Measurements from ENCODE around the gene SH3PXD2A. TPM values are rescaled to one million over a fixed set of nuclear protein-coding genes. Genes with fewer than 3 reads are reported as not detected.

SH3PXD2A gene
- total and polyA plus RNA-seq, 9 of the 15 experiments (the other 6 are each of a cell fraction or from before 2014, with no cell fraction given): 0.41 to 9.3 (median 2.5) TPM

- H3K27ac ChIP-seq (ENCODE audit: extremely low read depth, low read depth, low read length): no peak overlapping the region
- H3K4me3 ChIP-seq: no peak overlapping the region
- no peaks in the 10 kb centered on the region for H3K79me2 ChIP-seq (ENCODE audit: control insufficient read depth, insufficient read depth, low read length)
- intact Hi-C loops (cut with micrococcal nuclease) (no loop called here), in situ Hi-C loops (cut with MboI) (no loop called here)
- no peaks in the 10 kb centered on the region for H3K9me1 ChIP-seq (ENCODE audit: control insufficient read depth, insufficient read depth, low read length)
- TF ChIP-seq NFIC (IDR thresholded peaks at IDR 0.05): peak; percentile 86
- TF ChIP-seq RAD51 (IDR thresholded peaks at IDR 0.05; ENCODE audit: borderline replicate concordance, low read depth): no peak
- peak; percentile 59 for TF ChIP-seq NFIX (CRISPR knock-in tag; IDR thresholded peaks at IDR 0.05; ENCODE audit: low read depth)
- ATAC-seq (no peak), FAIRE-seq (no peak), DNase-seq (ENCODE audit: extremely low read depth in 1 of 4, low spot score in 3 of 4) (no peak)
- H4K20me1 ChIP-seq (replicated peaks; ENCODE audit: control insufficient read depth, insufficient read depth, low read length): no peaks in the 10 kb centered on the region
- 3% methylated on average over 3 of the region's 3 CpGs for WGBS (ENCODE audit: insufficient coverage, low coverage, missing lambda C conversion rate)
- ChIA-PET POLR2A (no interaction called here), CTCF (ENCODE audit: low intra/inter-chr PET ratio) (no interaction called here)
- no peaks in the 10 kb centered on the region; a peak in 1 of 5 replicates for H3K4me1 ChIP-seq (replicated peaks in 1 of 2; ENCODE audit: control insufficient read depth in 2 of 2, insufficient read depth in 2 of 2, low read length in 2 of 2)
- H3K4me2 ChIP-seq (ENCODE audit: insufficient read depth, low read length): no peak overlapping the region
- BruUV-seq (replicated peaks): no TSS peak
- H3K36me3 ChIP-seq (ENCODE audit: control insufficient read depth, insufficient read depth, low read length): no peaks in the 10 kb centered on the region
- no peaks in the 10 kb centered on the region for H3K9me3 ChIP-seq (replicated peaks; ENCODE audit: control insufficient read depth, insufficient read depth, low read depth, low read length)
- H3K9ac ChIP-seq (ENCODE audit: insufficient read depth in 1 of 2, low read depth in 2 of 2, low read length in 2 of 2): no peak overlapping the region
- no peak overlapping the region for H2AFZ ChIP-seq (ENCODE audit: low read depth, low read length)
- H3K27me3 ChIP-seq (ENCODE audit: control insufficient read depth in 2 of 2, insufficient read depth in 2 of 2, low read length in 2 of 2): peaks cover 2 to 56% of the 10 kb centered on the region in 2 experiments; a peak in 4 of 5 replicates
Observed at GRCh38 chr10:103787331-103787730, 68.0 kb downstream of the SH3PXD2A start.

GRCh38 chr10:103786020-103786419, 69.4 kb downstream of the SH3PXD2A start:
- 0% methylated on average over 3 of the region's 4 CpGs for WGBS (ENCODE audit: insufficient coverage, low coverage, missing lambda C conversion rate)
- in situ Hi-C loops (cut with MboI): no loop called here
- no peaks in the 10 kb centered on the region for H3K9me1 ChIP-seq (ENCODE audit: control insufficient read depth, insufficient read depth, low read length)
- H2AFZ ChIP-seq (ENCODE audit: low read depth, low read length): no peak overlapping the region
- H3K27me3 ChIP-seq (ENCODE audit: control insufficient read depth in 2 of 2, insufficient read depth in 2 of 2, low read length in 2 of 2): peaks cover 0 to 56% of the 10 kb centered on the region in 2 experiments; a peak in 3 of 5 replicates
- no peaks in the 10 kb centered on the region; a peak in 1 of 5 replicates for H3K4me1 ChIP-seq (replicated peaks in 1 of 2; ENCODE audit: control insufficient read depth in 2 of 2, insufficient read depth in 2 of 2, low read length in 2 of 2)
- no peak overlapping the region for H3K4me2 ChIP-seq (ENCODE audit: insufficient read depth, low read length)
- intact Hi-C loops (cut with micrococcal nuclease): no loop called here
- no peak overlapping the region for H3K4me3 ChIP-seq
- BruUV-seq (replicated peaks): no TSS peak
- CTCF ChIA-PET (ENCODE audit: low intra/inter-chr PET ratio): no interaction called here
- no peak overlapping the region for H3K27ac ChIP-seq (ENCODE audit: extremely low read depth, low read depth, low read length)
- no peaks in the 10 kb centered on the region for H3K9me3 ChIP-seq (replicated peaks; ENCODE audit: control insufficient read depth, insufficient read depth, low read depth, low read length)
- ATAC-seq (no peak), FAIRE-seq (no peak), DNase-seq (ENCODE audit: extremely low read depth in 1 of 4, low spot score in 3 of 4) (no peak)
- no peaks in the 10 kb centered on the region for H3K79me2 ChIP-seq (ENCODE audit: control insufficient read depth, insufficient read depth, low read length)
- H3K9ac ChIP-seq (ENCODE audit: insufficient read depth in 1 of 2, low read depth in 2 of 2, low read length in 2 of 2): no peak overlapping the region
- H4K20me1 ChIP-seq (replicated peaks; ENCODE audit: control insufficient read depth, insufficient read depth, low read length): no peaks in the 10 kb centered on the region; the same call in 1 of the 2 replicates
- POLR2A ChIA-PET: no interaction called here
- no peaks in the 10 kb centered on the region for H3K36me3 ChIP-seq (ENCODE audit: control insufficient read depth, insufficient read depth, low read length)
- TF ChIP-seq ZNF121 (CRISPR knock-in tag; conservative IDR thresholded peaks at IDR 0.05) (no peak), AFF1 (IDR thresholded peaks at IDR 0.05; ENCODE audit: low read depth in 1 of 2, partially characterized antibody in 2 of 2) (no peak)

All from K562 (cell line).